ENCODE results near the gene DYSF.

- TF ChIP-seq POLR2AphosphoS5 (IDR thresholded peaks at IDR 0.05): no peak
- TF ChIP-seq EP300 (IDR thresholded peaks at IDR 0.05): no peak
- TF ChIP-seq POLR2A (IDR thresholded peaks at IDR 0.05; ENCODE audit: low read depth): no peak
Measured at GRCh38 chr2:71725836-71726235, 272.5 kb downstream of the DYSF start.
